HEK293 (cell line): ENCODE data around the gene PKNOX2.

ENCODE experiments used
- CTCF ChIA-PET: fragments of 350-600 bp; formaldehyde crosslinking; extraction: SDS; loops from one replicate; lab custom pipeline; 2021; ENCODE audit warnings: antibody characterized with exemption; lab: Yijun Ruan, JAX
- POLR2A ChIA-PET: fragments of 300-600 bp; formaldehyde crosslinking; extraction: SDS; loops from one replicate; lab custom pipeline; 2020; ENCODE audit warnings: antibody characterized with exemption, inconsistent platforms; lab: Yijun Ruan, JAX
- H3K27ac ChIP-seq: fragments of 200-500 bp; sonication (Bioruptor generic); 2 replicates; pipeline ENCODE4 v1.5.1; 2014; ENCODE audit warnings: low read depth, low read length, control low read depth, inconsistent platforms; ENCODE audit errors: extremely low read depth
- H3K36me3 ChIP-seq, 2 experiments: fragments of 200-500 bp in 1 of 2; sonication (Bioruptor generic) in 1 of 2; 1 replicate in 1 of 2; 2 replicates in 1 of 2; pipeline ENCODE4 v1.5.1; 2014 to 2017; ENCODE audit warnings: inconsistent platforms in 2 of 2, low read length in 2 of 2; ENCODE audit not compliant: control insufficient read depth in 2 of 2, insufficient read depth in 1 of 2
- H3K4me1 ChIP-seq: fragments of 200-500 bp; sonication (Bioruptor generic); 2 replicates; pipeline ENCODE4 v1.5.1; 2014; ENCODE audit warnings: mild to moderate bottlenecking, low read length, inconsistent platforms; ENCODE audit not compliant: control insufficient read depth, insufficient read depth
- H3K4me3 ChIP-seq: 2 replicates; pipeline ENCODE4 v1.5.1; 2011; ENCODE audit warnings: low read depth, mild to moderate bottlenecking, control low read depth, low read length, moderate library complexity
- H3K9me3 ChIP-seq: fragments of 200-500 bp; sonication (Bioruptor generic); 2 replicates; pipeline ENCODE4 v1.5.1; 2014; ENCODE audit warnings: low read depth, low read length, inconsistent platforms; ENCODE audit not compliant: control insufficient read depth, insufficient read depth
- AEBP2 ChIP-seq: fragments of 450-650 bp; formaldehyde crosslinking; IDR thresholded peaks from 2 replicates; pipeline ENCODE4 v1.5.1; 2016; ENCODE audit warnings: missing biosample characterization, missing genetic modification characterization, borderline replicate concordance
- CTCF ChIP-seq: fragments of 450-650 bp; formaldehyde crosslinking; IDR thresholded peaks from 2 replicates; pipeline ENCODE4 v1.5.1; 2016; ENCODE audit warnings: missing biosample characterization, missing genetic modification characterization
- HIC1 ChIP-seq: fragments of 450-650 bp; formaldehyde crosslinking; IDR thresholded peaks from 2 replicates; pipeline ENCODE4 v1.5.1; 2016; ENCODE audit warnings: missing biosample characterization, missing genetic modification characterization
- OSR2 ChIP-seq: fragments of 450-650 bp; formaldehyde crosslinking; IDR thresholded peaks from 2 replicates; pipeline ENCODE4 v1.5.1; 2016; ENCODE audit warnings: missing biosample characterization, missing genetic modification characterization
- PRDM4 ChIP-seq: fragments of 450-650 bp; formaldehyde crosslinking; IDR thresholded peaks from 2 replicates; pipeline ENCODE4 v1.5.1; 2017; ENCODE audit warnings: missing biosample characterization, missing genetic modification characterization
- TCF7L2 ChIP-seq: IDR thresholded peaks from 2 replicates; pipeline ENCODE4 v1.6.1; 2011; ENCODE audit warnings: low read depth, mild to moderate bottlenecking, inconsistent platforms, low read length, moderate library complexity, borderline replicate concordance
- ZIC2 ChIP-seq: fragments of 450-650 bp; formaldehyde crosslinking; IDR thresholded peaks from 2 replicates; pipeline ENCODE4 v1.5.1; 2016; ENCODE audit warnings: missing biosample characterization, missing genetic modification characterization
- ZNF132 ChIP-seq: fragments of 450-650 bp; formaldehyde crosslinking; IDR thresholded peaks from 2 replicates; pipeline ENCODE4 v1.5.1; 2017; ENCODE audit warnings: missing biosample characterization, missing genetic modification characterization, borderline replicate concordance
- ZNF16 ChIP-seq: fragments of 450-650 bp; formaldehyde crosslinking; IDR thresholded peaks from 2 replicates; pipeline ENCODE4 v1.5.1; 2016; ENCODE audit warnings: low read depth, missing biosample characterization, missing genetic modification characterization
- ZNF175 ChIP-seq: fragments of 450-650 bp; formaldehyde crosslinking; IDR thresholded peaks from 2 replicates; pipeline ENCODE4 v1.5.1; 2016; ENCODE audit warnings: missing biosample characterization, missing genetic modification characterization
- ZNF214 ChIP-seq: fragments of 450-650 bp; formaldehyde crosslinking; IDR thresholded peaks from 2 replicates; pipeline ENCODE4 v1.5.1; 2017; ENCODE audit warnings: missing biosample characterization, mild to moderate bottlenecking, missing genetic modification characterization, borderline replicate concordance
- ZNF391 ChIP-seq: fragments of 450-650 bp; formaldehyde crosslinking; IDR thresholded peaks from 2 replicates; pipeline ENCODE4 v1.5.1; 2016; ENCODE audit warnings: low read depth, missing biosample characterization, missing genetic modification characterization, borderline replicate concordance
- ZNF394 ChIP-seq: fragments of 450-650 bp; formaldehyde crosslinking; IDR thresholded peaks from 2 replicates; pipeline ENCODE4 v1.5.1; 2016; ENCODE audit warnings: missing biosample characterization, missing genetic modification characterization, mild to moderate bottlenecking, moderate library complexity, borderline replicate concordance
- ZNF518A ChIP-seq: fragments of 450-650 bp; formaldehyde crosslinking; conservative IDR thresholded peaks from 2 replicates; pipeline ENCODE4 v1.5.1; 2016; ENCODE audit warnings: low read depth, missing biosample characterization, missing genetic modification characterization
- ZNF621 ChIP-seq: fragments of 450-650 bp; formaldehyde crosslinking; IDR thresholded peaks from 2 replicates; pipeline ENCODE4 v1.5.1; 2017; ENCODE audit warnings: missing biosample characterization, missing genetic modification characterization

Gene PKNOX2

GRCh38 chr11:125190566-125190965 lies 26.0 kb downstream of the PKNOX2 start:
- no peak overlapping the region for H3K27ac ChIP-seq
- no peaks in the 10 kb centered on the region for H3K4me1 ChIP-seq
- POLR2A ChIA-PET, result no interaction called here
- no peaks in the 10 kb centered on the region for H3K9me3 ChIP-seq
- CTCF ChIA-PET, result no interaction called here
- 0 out of 2 replicates have a peak, but pooled peaks have one; percentile 11 for TF ChIP-seq ZIC2
- no peak for TF ChIP-seq ZNF518A (tag by site-specific recombination)
- H3K36me3 ChIP-seq, result peaks cover 0 to 7% of the 10 kb centered on the region in 2 experiments; a peak in 1 of 3 replicates
- no peak overlapping the region for H3K4me3 ChIP-seq

- Histone ChIP-seq H3K27ac (no peak overlapping the region), H3K9me3 (no peaks in the 10 kb centered on the region), H3K4me3 (no peak overlapping the region), H3K36me3 (peaks cover 0 to 7% of the 10 kb centered on the region in 2 experiments; a peak in 1 of 3 replicates), H3K4me1 (no peaks in the 10 kb centered on the region)
- ChIA-PET CTCF (interaction anchor here (0.5 kb wide), 1 partner anchor 9 kb away, joined by 3 read pairs; no protein-coding TSS in a partner anchor), POLR2A (no interaction called here)
- TF ChIP-seq AEBP2 (no peak), ZNF394 (tag by site-specific recombination) (no peak), PRDM4 (tag by site-specific recombination) (no peak), ZNF214 (no peak), ZNF621 (tag by site-specific recombination) (no peak), ZNF391 (no peak), TCF7L2 (no peak), ZNF16 (tag by site-specific recombination) (no peak), OSR2 (tag by site-specific recombination) (no peak), ZNF132 (no peak), ZNF175 (tag by site-specific recombination) (no peak), CTCF (no peak), HIC1 (tag by site-specific recombination) (no peak)
- TF ChIP-seq, all 188 proteins: peak for 0
Observed at GRCh38 chr11:125192183-125192582, 27.6 kb downstream of the PKNOX2 start.
